Mucosa of stomach (tissue), 1 donor: ENCODE results near the gene TOMM20L.

Source experiments
- H3K27me3 ChIP-seq: one replicate; pipeline ENCODE4 v1.7.0; 2013; ENCODE audit warnings: mild to moderate bottlenecking, low read length; ENCODE audit not compliant: control insufficient read depth, insufficient read depth
- H3K36me3 ChIP-seq: one replicate; pipeline ENCODE4 v1.7.0; 2013; ENCODE audit warnings: low read length; ENCODE audit not compliant: control insufficient read depth, insufficient read depth
- H3K4me1 ChIP-seq: one replicate; pipeline ENCODE4 v1.7.0; 2013; ENCODE audit warnings: mild to moderate bottlenecking, low read length; ENCODE audit not compliant: control insufficient read depth, insufficient read depth
- H3K4me3 ChIP-seq: one replicate; pipeline ENCODE4 v1.7.0; 2013; ENCODE audit warnings: low read length
- H3K9ac ChIP-seq: one replicate; pipeline ENCODE4 v1.7.0; 2013; ENCODE audit warnings: mild to moderate bottlenecking, low read length, moderate library complexity
- H3K9me3 ChIP-seq: one replicate; pipeline ENCODE4 v1.7.0; 2013; ENCODE audit warnings: mild to moderate bottlenecking, low read length, moderate library complexity; ENCODE audit not compliant: control insufficient read depth
- donor health status: Pancreatic carcinoma.

Gene TOMM20L

DNA sequence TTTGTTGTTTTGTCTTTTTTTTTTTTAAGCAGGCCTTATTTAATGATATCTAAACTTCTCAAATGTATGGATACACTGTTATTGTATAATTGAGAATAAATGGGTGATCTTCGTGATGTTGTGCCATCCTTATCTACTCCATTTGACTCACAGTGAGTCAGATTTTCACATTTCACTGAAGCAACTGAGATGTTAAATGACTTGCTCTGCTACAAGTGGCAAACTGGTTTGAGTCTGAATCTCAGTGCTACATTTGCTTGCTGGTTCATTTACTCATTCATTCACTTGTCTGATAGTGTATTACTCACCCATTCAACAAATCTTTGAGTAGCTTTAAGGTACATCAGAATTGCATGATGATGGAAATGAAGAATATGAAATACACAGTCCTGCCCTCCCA, 34.4 kb downstream of the TOMM20L start:
- no peak overlapping the region for H3K4me3 ChIP-seq
- H3K4me1 ChIP-seq: peaks cover 3% of the 10 kb centered on the region
- no peak overlapping the region for H3K9ac ChIP-seq
- H3K9me3 ChIP-seq: no peaks in the 10 kb centered on the region
- no peaks in the 10 kb centered on the region for H3K27me3 ChIP-seq
- no peaks in the 10 kb centered on the region for H3K36me3 ChIP-seq

DNA sequence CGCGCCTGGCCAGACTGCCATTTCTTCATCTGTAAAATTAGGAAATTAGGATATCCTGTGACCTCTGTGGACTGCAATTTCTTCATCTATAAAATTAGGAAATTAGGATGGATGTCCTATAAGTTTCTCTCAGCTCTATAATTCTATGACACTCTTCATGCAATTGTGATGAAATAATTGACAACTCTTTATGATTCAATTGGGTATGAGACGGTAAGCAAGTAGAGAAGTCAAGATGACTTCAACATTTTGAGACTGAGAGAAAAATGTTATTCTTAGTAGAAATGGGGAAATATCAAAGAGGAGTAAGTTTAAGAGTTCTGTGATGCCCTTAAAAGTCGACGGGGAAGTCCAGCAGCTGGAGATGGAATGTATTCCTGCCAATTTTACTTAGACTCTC, 43.7 kb downstream of the TOMM20L start:
- Histone ChIP-seq H3K36me3 (no peaks in the 10 kb centered on the region), H3K27me3 (no peaks in the 10 kb centered on the region), H3K9ac (no peak overlapping the region), H3K4me3 (no peak overlapping the region), H3K4me1 (no peaks in the 10 kb centered on the region), H3K9me3 (no peaks in the 10 kb centered on the region)

DNA sequence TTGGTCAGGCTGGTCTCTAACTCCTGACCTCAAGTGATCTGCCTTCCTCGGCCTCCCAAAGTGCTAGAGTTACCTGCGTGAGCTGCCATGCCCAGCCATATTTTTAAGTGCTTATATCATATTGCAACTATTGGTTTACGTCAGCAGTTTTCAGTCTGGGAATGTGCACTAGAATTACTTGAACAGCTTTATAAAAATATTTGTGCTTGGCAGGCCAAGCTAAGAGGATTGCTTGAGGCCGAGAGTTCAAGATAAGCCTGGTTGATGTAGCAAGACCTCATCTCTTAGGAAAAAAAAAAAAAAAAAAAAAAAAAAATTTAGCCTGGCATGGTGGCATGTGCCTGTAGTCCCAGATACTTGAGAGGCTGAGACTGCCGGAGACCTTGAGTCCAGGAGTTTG, 48.9 kb downstream of the TOMM20L start:
- H3K4me1 ChIP-seq: no peaks in the 10 kb centered on the region
- H3K36me3 ChIP-seq: no peaks in the 10 kb centered on the region
- no peak overlapping the region for H3K9ac ChIP-seq
- no peak overlapping the region for H3K4me3 ChIP-seq
- H3K9me3 ChIP-seq: no peaks in the 10 kb centered on the region
- no peaks in the 10 kb centered on the region for H3K27me3 ChIP-seq

DNA sequence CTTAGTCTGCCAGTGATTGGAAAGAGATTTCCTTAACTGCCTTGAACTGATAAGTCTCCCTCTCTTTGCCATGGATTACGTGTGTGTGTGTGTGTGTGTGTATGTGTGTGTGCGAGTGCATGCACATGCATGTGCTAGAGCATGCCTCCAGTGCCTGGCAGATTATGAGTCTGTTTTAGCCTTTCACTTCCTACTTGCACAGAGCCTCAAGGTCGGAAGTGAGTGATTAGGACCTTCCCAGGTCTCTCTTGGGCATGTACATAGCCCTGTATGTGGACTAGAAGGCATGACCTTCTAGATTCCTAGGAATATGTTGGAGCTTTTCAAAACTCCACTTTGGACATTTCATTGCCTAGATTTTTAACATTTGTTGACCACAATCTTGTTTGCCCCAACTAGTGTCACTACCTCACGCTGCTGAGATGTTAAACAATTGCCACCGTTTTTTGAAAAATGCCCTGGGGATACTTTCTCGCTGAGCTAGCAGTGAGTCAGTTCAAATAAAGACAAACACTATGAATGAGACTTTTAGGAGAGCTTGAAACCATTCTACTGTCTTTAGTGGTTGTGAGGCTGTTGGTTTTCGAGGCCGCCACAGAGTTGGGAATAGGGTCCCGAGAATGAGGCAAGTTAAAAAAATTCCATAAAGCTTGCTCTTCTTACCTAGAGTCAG, 60.0 kb downstream of the TOMM20L start:
- no peaks in the 10 kb centered on the region for H3K9me3 ChIP-seq
- no peaks in the 10 kb centered on the region for H3K36me3 ChIP-seq
- H3K4me3 ChIP-seq: no peak overlapping the region
- no peaks in the 10 kb centered on the region for H3K27me3 ChIP-seq
- no peak overlapping the region for H3K9ac ChIP-seq
- no peaks in the 10 kb centered on the region for H3K4me1 ChIP-seq
